SW 1271 (cell line): ENCODE measurements around the gene COA7.
"Not testable (repeated sequence)": the region's sequence is repeated elsewhere in the genome, so short reads cannot be mapped to it uniquely, and the experiment has no call there.

Experiments
- DNase-seq, 2 experiments: peaks; one replicate each; lab custom pipeline; 2025; lab: John Stamatoyannopoulos, UW

COA7 gene

GRCh38 chr1:52697795-52698674, at the start of gene COA7:
COA7 (minus strand) TSS chr1:52698347; CDS start chr1:52698326, 21 bp downstream.
- peak; percentile 15 to 72 for DNase-seq

GRCh38 chr1:52747450-52747849, 49.3 kb upstream of the COA7 start:
- no peak for DNase-seq

- DNase-seq: no peak
Observed at GRCh38 chr1:52746189-52746588, 48.0 kb upstream of the COA7 start.

GRCh38 chr1:52741259-52741658, 43.1 kb upstream of the COA7 start:
- DNase-seq: no peak

GRCh38 chr1:52739699-52740467, 41.7 kb upstream of the COA7 start:
- DNase-seq: no peak

- no peak for DNase-seq
Observed at GRCh38 chr1:52738893-52739292, 40.7 kb upstream of the COA7 start.

- no peak for DNase-seq
Observed at GRCh38 chr1:52738148-52738547, 40.0 kb upstream of the COA7 start.

- DNase-seq: not testable (repeated sequence)
Observed at GRCh38 chr1:52735371-52735770, 37.2 kb upstream of the COA7 start.

GRCh38 chr1:52733368-52733767, 35.2 kb upstream of the COA7 start:
- no peak for DNase-seq

GRCh38 chr1:52727956-52728656, 30.0 kb upstream of the COA7 start:
- DNase-seq: no peak

GRCh38 chr1:52727114-52727586, 29.0 kb upstream of the COA7 start:
- peak in 1 of 2 experiments; percentile 18 for DNase-seq

GRCh38 chr1:52726265-52727113, 28.3 kb upstream of the COA7 start, which contains the start of gene ZYG11B:
ZYG11B (plus strand) TSS chr1:52726453; CDS start chr1:52726654, 201 bp downstream.
- peak; percentile 29 to 70 for DNase-seq

- DNase-seq: no peak
Observed at GRCh38 chr1:52725903-52726264, 27.7 kb upstream of the COA7 start.

- no peak for DNase-seq
Observed at GRCh38 chr1:52723260-52723659, 25.1 kb upstream of the COA7 start.

GRCh38 chr1:52715296-52715695, 17.1 kb upstream of the COA7 start:
- not testable (repeated sequence) for DNase-seq

GRCh38 chr1:52713590-52713989, 15.4 kb upstream of the COA7 start:
- DNase-seq: no peak

- DNase-seq: no peak
Observed at GRCh38 chr1:52709016-52709415, 10.9 kb upstream of the COA7 start.

GRCh38 chr1:52707927-52708655, 9.9 kb upstream of the COA7 start:
- peak in 1 of 2 experiments; percentile 32 for DNase-seq

GRCh38 chr1:52706941-52707926, 9.1 kb upstream of the COA7 start:
- no peak for DNase-seq
